SK-N-SH (cell line): Measurements from ENCODE around the gene TFPI.

Experiments used
- CTCF ChIP-seq: fragments of 200-600 bp; sonication (generic); IDR thresholded peaks from 2 replicates; pipeline ENCODE4 v1.6.1; 2017; ENCODE audit warnings: antibody characterized with exemption, mild to moderate bottlenecking, moderate library complexity
- RXRA ChIP-seq: IDR thresholded peaks from 2 replicates; pipeline ENCODE4 v1.4.0; 2012; ENCODE audit warnings: low read depth, mild to moderate bottlenecking, borderline replicate concordance
- TAF1 ChIP-seq: IDR thresholded peaks from 2 replicates; pipeline ENCODE4 v1.6.1; 2012; ENCODE audit warnings: low read depth, mild to moderate bottlenecking, low read length, moderate library complexity, borderline replicate concordance
- YY1 ChIP-seq: IDR thresholded peaks from 2 replicates; pipeline ENCODE4 v1.4.0; 2012; ENCODE audit warnings: low read depth, mild to moderate bottlenecking

GRCh38 chr2:187495324-187495723 lies 58.9 kb downstream of the TFPI start:
- TF ChIP-seq YY1 (no peak), TAF1 (no peak), RXRA (no peak), CTCF (no peak)
